GM20000 (cell line): ENCODE data around the gene TF.

Experiments
- DNase-seq: peaks from one replicate; pipeline ENCODE4 v3.0.0; 2012; ENCODE audit warnings: low spot score
- CTCF ChIP-seq: IDR thresholded peaks from 2 replicates; pipeline ENCODE4 v1.5.1; 2012; ENCODE audit warnings: mild to moderate bottlenecking, control low read depth; ENCODE audit errors: extremely low read depth, missing control alignments

TF gene

GRCh38 chr3:133782454-133782853, 36.3 kb downstream of the TF start:
- no peak for TF ChIP-seq CTCF
- DNase-seq: no peak

DNA sequence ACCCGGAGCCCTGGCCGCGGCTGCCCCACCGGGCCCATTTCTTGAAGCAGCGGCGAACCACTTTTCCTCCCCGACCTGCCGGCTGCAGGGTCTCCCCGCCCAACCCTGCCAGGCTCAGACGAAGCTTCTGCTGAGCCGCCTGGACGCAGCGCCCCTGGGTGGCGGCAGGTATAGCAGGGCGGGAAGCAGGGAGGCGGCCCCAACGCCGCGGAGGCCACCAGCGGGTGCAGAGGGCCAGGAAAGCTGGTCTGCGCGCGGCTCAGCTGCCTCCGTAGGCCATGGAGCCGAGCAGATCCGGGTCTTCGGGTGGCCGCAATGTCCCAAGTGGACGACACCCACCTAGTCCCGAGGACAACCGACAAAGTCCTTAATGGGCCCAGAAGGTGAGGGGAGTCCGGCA, 37.6 kb downstream of the TF start:
- DNase-seq: no peak
- TF ChIP-seq CTCF: no peak

- no peak for DNase-seq
- TF ChIP-seq CTCF: no peak
These were observed 41.8 kb downstream of the TF start for GRCh38 chr3:133788024-133788423.

GRCh38 chr3:133792171-133792763, 46.1 kb downstream of the TF start:
- DNase-seq: no peak
- TF ChIP-seq CTCF: no peak

DNA sequence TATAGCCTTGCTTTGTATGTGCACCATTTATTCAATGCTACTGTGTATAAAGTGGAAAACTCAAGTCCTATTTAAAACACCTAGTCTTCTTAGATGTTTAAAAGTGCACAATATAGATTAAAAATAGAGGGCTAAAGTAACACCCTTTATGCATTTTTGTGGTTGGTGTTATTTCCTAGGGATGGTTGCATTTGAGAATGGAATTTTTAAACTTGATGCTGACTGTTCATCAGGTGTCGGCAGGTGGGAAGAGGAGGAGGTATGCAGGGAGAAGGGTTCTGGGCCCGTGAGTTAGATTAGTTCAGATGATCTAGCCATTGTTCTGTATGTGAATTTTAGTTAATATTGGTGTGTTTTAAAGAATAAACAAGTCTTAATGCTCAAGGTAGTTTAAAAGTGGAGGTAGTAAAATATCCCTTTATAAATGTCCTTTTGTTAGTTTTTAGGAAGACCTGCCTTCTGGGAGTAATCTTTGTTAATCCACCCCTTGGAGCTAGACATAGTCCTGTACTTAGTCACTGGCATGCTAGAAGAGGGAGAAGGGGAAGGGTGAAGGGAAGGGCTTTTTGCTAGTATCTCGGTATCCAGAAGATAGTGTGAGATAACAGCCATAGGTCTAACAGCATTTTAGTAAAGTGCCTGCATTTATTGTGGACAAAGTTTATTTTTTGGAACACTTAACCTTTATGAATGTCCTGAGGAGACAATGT, 51.4 kb downstream of the TF start:
- DNase-seq: no peak
- TF ChIP-seq CTCF: no peak

GRCh38 chr3:133799794-133800585, 53.8 kb downstream of the TF start:
- no peak for DNase-seq
- no peak for TF ChIP-seq CTCF

GRCh38 chr3:133803469-133803868, 57.3 kb downstream of the TF start:
- no peak for TF ChIP-seq CTCF
- no peak for DNase-seq
